Fibroblast of the aortic adventitia (primary cell): ENCODE results near the gene SEC24D. TPM values are rescaled to one million over a fixed set of nuclear protein-coding genes. Genes with fewer than 3 reads are reported as not detected.
A peak's percentile ranks its signal among the peaks of the same experiment; 100 is the strongest.

Experiments
- DNase-seq: peaks from one replicate; pipeline ENCODE4 v3.0.0-alpha.2; 2010; ENCODE audit warnings: low read depth
- H3K4me3 ChIP-seq: 2 replicates; pipeline ENCODE4 v1.5.1; 2011; ENCODE audit warnings: low read depth, mild to moderate bottlenecking, control low read depth, low read length, moderate library complexity
- CTCF ChIP-seq: IDR thresholded peaks from 2 replicates; pipeline ENCODE4 v1.5.1; 2011; ENCODE audit warnings: mild to moderate bottlenecking, low read length, control low read depth, inconsistent platforms; ENCODE audit not compliant: insufficient read depth
- total RNA-seq: library from RNA; depleted of rRNA; stranded (reverse); fragments of >200 nt; gene quantifications from 2 replicates; pipeline ENCODE4 v1.2.3, GENCODE V29; 2012; ENCODE audit warnings: low replicate concordance

SEC24D gene
- total RNA-seq, 1 donor = 149 TPM

- DNase-seq = peak; percentile 60
- no peak for TF ChIP-seq CTCF
- H3K4me3 ChIP-seq = no peak overlapping the region
Measured at GRCh38 chr4:118740869-118741268, 95.1 kb downstream of the SEC24D start.

GRCh38 chr4:118739022-118739713 lies 96.8 kb downstream of the SEC24D start:
- H3K4me3 ChIP-seq = no peak overlapping the region
- TF ChIP-seq CTCF = no peak
- no peak for DNase-seq

- no peak for TF ChIP-seq CTCF
- no peak overlapping the region for H3K4me3 ChIP-seq
- no peak for DNase-seq
Measured at GRCh38 chr4:118738090-118738489, 97.8 kb downstream of the SEC24D start.

- no peak overlapping the region for H3K4me3 ChIP-seq
- no peak for DNase-seq
- no peak for TF ChIP-seq CTCF
Measured at GRCh38 chr4:118736900-118737299, 99.0 kb downstream of the SEC24D start.

- H3K4me3 ChIP-seq = no peak overlapping the region
- no peak for DNase-seq
- no peak for TF ChIP-seq CTCF
Measured at GRCh38 chr4:118734491-118735205, 101.3 kb downstream of the SEC24D start.

- H3K4me3 ChIP-seq = no peak overlapping the region
- peak; percentile 76 for DNase-seq
- no peak for TF ChIP-seq CTCF
Measured at GRCh38 chr4:118732591-118733330, 103.2 kb downstream of the SEC24D start.
